ENCODE results near the gene RABEP1.

The RABEP1 gene

DNA sequence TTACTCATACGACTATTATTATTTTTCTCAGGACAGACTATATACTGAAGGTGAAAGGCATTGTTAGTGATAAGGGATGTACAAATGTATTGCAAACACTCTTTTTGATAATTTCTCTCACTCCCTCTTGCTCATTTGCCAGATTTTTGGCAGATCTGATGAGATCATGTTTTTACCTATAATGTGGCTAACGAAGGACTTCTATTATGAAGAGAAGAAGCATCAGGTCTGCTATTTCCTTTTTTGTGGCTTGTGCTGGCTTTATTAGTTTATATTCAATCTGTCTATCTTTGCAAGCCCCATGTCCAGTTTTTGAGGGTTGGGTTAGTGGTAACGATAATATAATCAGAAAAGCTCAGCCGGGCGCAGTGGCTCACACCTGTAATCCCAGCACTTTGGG is 25.0 kb upstream of the RABEP1 start:
- H3K36me3 Mint-ChIP-seq (ENCODE audit: low read depth), result no peaks in the 10 kb centered on the region
- no peak overlapping the region for H3K4me3 Mint-ChIP-seq
- no peaks in the 10 kb centered on the region for H3K9me3 Mint-ChIP-seq
- no peak overlapping the region for H3K27ac Mint-ChIP-seq
- peaks cover 6% of the 10 kb centered on the region for H3K4me1 Mint-ChIP-seq (ENCODE audit: low read depth)
- no peaks in the 10 kb centered on the region for H3K27me3 Mint-ChIP-seq (ENCODE audit: low read depth)

DNA sequence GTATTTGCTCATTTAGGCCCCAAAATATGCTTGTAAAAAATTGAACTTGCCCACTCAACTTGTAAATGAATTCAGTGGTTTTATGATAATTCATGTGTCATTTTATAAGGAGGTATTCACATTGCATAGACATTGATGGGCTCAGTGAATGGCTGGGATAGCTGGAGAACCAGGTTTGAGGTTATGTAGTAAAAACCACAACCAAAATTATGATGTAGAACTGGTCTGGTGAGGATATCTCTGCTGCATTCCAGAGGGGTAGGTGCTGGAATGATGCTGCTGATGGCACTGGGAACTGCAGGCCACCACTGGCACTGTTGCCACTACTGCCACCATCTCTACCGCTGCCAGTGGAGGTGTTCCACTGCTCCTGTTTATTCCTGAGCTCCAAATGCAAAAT is 21.5 kb upstream of the RABEP1 start:
- no peak overlapping the region for H3K4me3 Mint-ChIP-seq
- no peaks in the 10 kb centered on the region for H3K4me1 Mint-ChIP-seq (ENCODE audit: low read depth)
- no peaks in the 10 kb centered on the region for H3K9me3 Mint-ChIP-seq
- H3K36me3 Mint-ChIP-seq (ENCODE audit: low read depth), result no peaks in the 10 kb centered on the region
- no peak overlapping the region for H3K27ac Mint-ChIP-seq
- no peaks in the 10 kb centered on the region for H3K27me3 Mint-ChIP-seq (ENCODE audit: low read depth)

- H3K4me3 Mint-ChIP-seq, result no peak overlapping the region
- no peaks in the 10 kb centered on the region for H3K27me3 Mint-ChIP-seq (ENCODE audit: low read depth)
- H3K27ac Mint-ChIP-seq, result no peak overlapping the region
- H3K9me3 Mint-ChIP-seq, result no peaks in the 10 kb centered on the region
- no peaks in the 10 kb centered on the region for H3K4me1 Mint-ChIP-seq (ENCODE audit: low read depth)
- no peaks in the 10 kb centered on the region for H3K36me3 Mint-ChIP-seq (ENCODE audit: low read depth)
Measured at GRCh38 chr17:5262416-5262991, 19.6 kb upstream of the RABEP1 start.

DNA sequence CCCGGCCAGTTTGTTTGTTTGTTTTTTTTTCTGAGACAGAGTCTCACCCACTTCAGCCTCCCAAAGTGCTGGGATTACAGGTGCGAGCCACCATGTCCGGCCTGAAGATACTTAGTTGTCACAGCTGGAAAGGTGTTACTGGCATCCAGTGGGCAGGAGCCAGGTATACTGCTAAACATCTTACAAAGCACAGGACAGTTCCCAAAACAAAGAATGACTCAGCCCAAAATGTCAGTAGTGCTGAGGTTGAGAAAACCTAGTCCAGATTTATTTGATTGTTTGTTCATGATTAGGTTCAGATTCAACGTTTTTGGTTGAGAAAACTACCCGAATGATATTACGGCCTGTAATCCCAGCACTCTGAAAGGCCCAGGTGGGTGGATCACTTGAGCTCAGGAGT is 18.6 kb upstream of the RABEP1 start:
- no peaks in the 10 kb centered on the region for H3K9me3 Mint-ChIP-seq
- H3K4me1 Mint-ChIP-seq (ENCODE audit: low read depth), result no peaks in the 10 kb centered on the region
- H3K4me3 Mint-ChIP-seq, result no peak overlapping the region
- H3K27ac Mint-ChIP-seq, result no peak overlapping the region
- H3K36me3 Mint-ChIP-seq (ENCODE audit: low read depth), result no peaks in the 10 kb centered on the region
- H3K27me3 Mint-ChIP-seq (ENCODE audit: low read depth), result no peaks in the 10 kb centered on the region

DNA sequence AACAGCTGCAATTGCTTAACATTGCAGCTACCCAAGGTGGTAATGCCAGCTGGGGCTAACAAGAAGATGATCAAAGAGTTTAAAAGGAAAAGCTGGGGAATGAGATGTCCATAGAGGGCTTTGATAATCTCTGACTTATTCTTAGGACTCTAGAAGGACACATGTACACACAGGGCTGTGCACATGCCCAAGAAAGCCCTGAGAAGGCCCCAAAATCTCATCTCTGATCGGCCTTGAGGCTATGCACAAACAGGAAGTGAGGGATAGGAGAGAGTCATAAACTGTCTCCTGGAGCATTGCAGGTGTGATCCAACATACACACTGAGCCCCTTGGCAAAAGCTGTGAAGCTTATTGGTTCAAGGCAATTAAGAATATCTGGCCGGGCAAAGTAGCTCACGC is 17.2 kb upstream of the RABEP1 start:
- Mint-ChIP-seq H3K27ac (no peak overlapping the region), H3K4me1 (ENCODE audit: low read depth) (no peaks in the 10 kb centered on the region), H3K9me3 (no peaks in the 10 kb centered on the region), H3K4me3 (no peak overlapping the region), H3K27me3 (ENCODE audit: low read depth) (no peaks in the 10 kb centered on the region), H3K36me3 (ENCODE audit: low read depth) (no peaks in the 10 kb centered on the region)

DNA sequence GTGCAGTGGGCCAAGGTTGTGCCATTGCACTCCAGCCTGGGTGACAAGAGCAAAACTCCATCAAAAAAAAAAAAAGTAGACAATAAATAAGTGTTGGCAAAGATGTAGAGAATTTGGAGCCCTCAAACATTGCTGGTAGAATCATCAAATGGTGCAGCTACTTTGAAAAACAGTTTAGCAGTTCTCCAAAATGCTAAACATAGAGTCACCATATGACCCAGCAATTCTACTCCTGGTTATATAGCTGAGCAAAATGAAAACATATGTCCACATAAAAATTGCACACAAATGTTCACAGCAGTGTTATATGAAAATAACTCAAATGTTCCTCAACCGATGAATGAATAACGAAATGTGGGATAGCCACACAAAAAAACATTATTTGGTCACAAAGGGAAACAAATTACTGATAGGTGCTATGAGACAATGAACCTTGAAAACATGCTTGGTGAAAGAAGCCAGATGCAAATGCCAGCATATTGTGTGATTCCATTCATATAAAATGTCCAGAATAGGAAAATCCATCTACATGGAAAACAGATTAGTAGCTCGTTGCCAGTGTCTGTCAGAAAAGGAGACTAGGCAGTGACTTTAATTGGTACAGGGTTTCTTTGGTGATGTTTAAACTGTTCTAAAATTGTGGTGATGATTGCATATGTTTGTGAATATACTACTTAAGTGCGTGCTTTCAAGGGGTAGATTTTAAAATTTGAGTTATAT is 12.7 kb upstream of the RABEP1 start:
- Mint-ChIP-seq H3K36me3 (ENCODE audit: low read depth) (no peaks in the 10 kb centered on the region), H3K4me3 (no peak overlapping the region), H3K4me1 (ENCODE audit: low read depth) (no peaks in the 10 kb centered on the region), H3K27ac (no peak overlapping the region), H3K9me3 (no peaks in the 10 kb centered on the region), H3K27me3 (ENCODE audit: low read depth) (no peaks in the 10 kb centered on the region)

DNA sequence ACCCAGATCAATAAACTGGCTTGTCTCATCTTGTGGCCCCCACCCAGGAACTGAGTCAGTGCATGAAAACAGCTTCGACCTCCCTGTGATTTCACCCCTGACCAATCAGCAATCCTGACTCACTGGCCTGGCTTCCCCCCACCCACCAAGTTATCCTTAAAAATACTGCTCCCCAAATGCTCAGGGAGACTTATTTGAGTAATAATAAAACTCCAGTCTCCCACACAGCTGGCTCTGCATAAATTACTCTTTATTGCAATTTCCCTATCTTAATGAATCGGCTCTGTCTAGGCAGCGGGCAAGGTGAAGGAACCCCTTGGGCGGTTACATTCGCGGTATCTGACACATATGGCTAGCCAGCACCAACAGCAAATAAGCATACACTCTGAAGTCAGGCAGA is 9.8 kb upstream of the RABEP1 start:
- Mint-ChIP-seq H3K27me3 (ENCODE audit: low read depth) (no peaks in the 10 kb centered on the region), H3K9me3 (no peaks in the 10 kb centered on the region), H3K27ac (no peak overlapping the region), H3K4me3 (no peak overlapping the region), H3K4me1 (ENCODE audit: low read depth) (no peaks in the 10 kb centered on the region), H3K36me3 (ENCODE audit: low read depth) (no peaks in the 10 kb centered on the region)

DNA sequence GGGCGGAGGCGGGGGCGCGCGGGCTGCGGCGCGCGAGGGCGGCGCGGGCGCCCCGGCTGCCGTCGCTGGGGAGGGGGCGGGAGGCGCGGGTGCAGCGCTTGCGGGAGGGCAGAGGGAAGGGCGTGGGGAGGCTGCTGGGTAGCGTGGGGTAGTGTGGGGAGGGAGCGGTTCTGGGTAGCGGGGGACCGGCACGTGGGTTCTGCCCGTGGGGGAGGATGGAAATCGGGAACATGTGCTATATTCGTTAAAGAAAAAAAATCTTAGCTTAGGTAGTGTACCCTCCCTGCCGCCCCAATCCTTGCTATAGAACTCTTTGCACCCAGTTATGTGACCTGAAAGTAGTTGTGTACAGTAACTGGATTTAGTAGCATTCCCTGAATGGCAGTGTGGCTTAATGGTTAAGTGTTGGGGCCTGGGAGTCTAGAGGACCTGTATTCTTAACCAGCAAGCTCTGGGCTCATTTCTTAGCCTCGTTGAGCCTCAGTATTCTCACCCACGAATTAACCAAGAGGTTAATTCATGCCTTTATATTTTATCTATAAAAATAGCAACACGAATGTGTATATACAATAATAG is 646 bp downstream of the RABEP1 start:
- Mint-ChIP-seq H3K27ac (peak overlapping the region; percentile 84), H3K27me3 (ENCODE audit: low read depth) (no peaks in the 10 kb centered on the region), H3K4me1 (ENCODE audit: low read depth) (peaks cover 23% of the 10 kb centered on the region), H3K9me3 (no peaks in the 10 kb centered on the region), H3K4me3 (peak overlapping the region; percentile 89), H3K36me3 (ENCODE audit: low read depth) (peaks cover 8% of the 10 kb centered on the region)

DNA sequence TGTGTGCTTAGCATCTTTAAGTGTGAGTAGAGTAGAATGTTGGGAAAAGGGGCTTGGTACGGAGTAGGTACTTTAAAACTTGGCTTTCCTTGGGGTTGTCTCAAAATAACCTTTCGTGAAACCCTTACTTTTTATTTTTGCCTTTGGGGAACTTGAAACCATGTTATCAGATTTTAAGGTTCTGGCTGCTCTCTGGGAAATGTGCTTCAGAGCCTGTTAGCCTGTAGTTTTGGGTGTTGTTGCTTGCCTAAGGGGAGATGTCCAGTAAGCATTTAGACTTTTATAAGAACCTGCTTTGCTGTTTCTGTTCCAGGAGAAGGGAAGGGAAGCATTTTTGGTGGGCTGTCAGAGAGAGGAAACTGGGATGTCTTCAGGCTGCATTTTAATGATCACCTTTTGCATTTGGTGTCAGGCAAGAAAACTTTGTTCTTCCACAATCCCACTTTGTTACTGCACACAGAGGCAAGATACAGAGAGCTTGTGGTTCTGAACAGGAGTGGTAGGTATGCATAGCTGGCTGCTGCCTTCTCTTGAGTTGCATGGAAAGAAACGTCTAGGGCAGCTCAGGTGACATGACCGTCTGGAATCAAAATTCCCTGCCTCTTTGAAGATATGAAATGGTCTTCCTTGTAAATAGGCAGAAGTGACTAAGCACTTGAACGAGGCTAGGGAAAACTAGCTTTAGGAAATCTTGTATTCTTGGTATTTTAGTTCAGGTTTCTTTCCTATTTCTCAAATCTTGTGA is 1.7 kb downstream of the RABEP1 start:
- H3K27ac Mint-ChIP-seq, result peak overlapping the region; percentile 8
- H3K36me3 Mint-ChIP-seq (ENCODE audit: low read depth), result peaks cover 8% of the 10 kb centered on the region
- peaks cover 26% of the 10 kb centered on the region for H3K4me1 Mint-ChIP-seq (ENCODE audit: low read depth)
- H3K9me3 Mint-ChIP-seq, result no peaks in the 10 kb centered on the region
- peak overlapping the region; percentile 89 for H3K4me3 Mint-ChIP-seq
- H3K27me3 Mint-ChIP-seq (ENCODE audit: low read depth), result no peaks in the 10 kb centered on the region

- H3K27me3 Mint-ChIP-seq (ENCODE audit: low read depth), result no peaks in the 10 kb centered on the region
- no peak overlapping the region for H3K27ac Mint-ChIP-seq
- H3K9me3 Mint-ChIP-seq, result no peaks in the 10 kb centered on the region
- peaks cover 8% of the 10 kb centered on the region for H3K36me3 Mint-ChIP-seq (ENCODE audit: low read depth)
- H3K4me3 Mint-ChIP-seq, result no peak overlapping the region
- H3K4me1 Mint-ChIP-seq (ENCODE audit: low read depth), result peaks cover 28% of the 10 kb centered on the region
Measured at GRCh38 chr17:5284681-5285080, 2.6 kb downstream of the RABEP1 start.

- Mint-ChIP-seq H3K27me3 (ENCODE audit: low read depth) (no peaks in the 10 kb centered on the region), H3K4me1 (ENCODE audit: low read depth) (peaks cover 28% of the 10 kb centered on the region), H3K9me3 (no peaks in the 10 kb centered on the region)
Measured at GRCh38 chr17:5286846-5287245, 4.8 kb downstream of the RABEP1 start.

GRCh38 chr17:5291683-5292350 is 9.7 kb downstream of the RABEP1 start:
- Mint-ChIP-seq H3K27me3 (ENCODE audit: low read depth) (no peaks in the 10 kb centered on the region), H3K27ac (no peak overlapping the region), H3K9me3 (no peaks in the 10 kb centered on the region), H3K4me1 (ENCODE audit: low read depth) (peaks cover 13% of the 10 kb centered on the region), H3K36me3 (ENCODE audit: low read depth) (peaks cover 4% of the 10 kb centered on the region), H3K4me3 (no peak overlapping the region)

More at GRCh38 chr17:5286846-5287245, 4.8 kb downstream of the RABEP1 start:
- Mint-ChIP-seq H3K27ac (no peak overlapping the region), H3K4me3 (no peak overlapping the region), H3K36me3 (ENCODE audit: low read depth) (peaks cover 8% of the 10 kb centered on the region)

- Mint-ChIP-seq H3K9me3 (no peaks in the 10 kb centered on the region), H3K4me1 (ENCODE audit: low read depth) (peaks cover 4% of the 10 kb centered on the region), H3K4me3 (no peak overlapping the region), H3K27me3 (ENCODE audit: low read depth) (no peaks in the 10 kb centered on the region), H3K36me3 (ENCODE audit: low read depth) (peaks cover 3% of the 10 kb centered on the region), H3K27ac (no peak overlapping the region)
Measured at GRCh38 chr17:5297245-5297644, 15.2 kb downstream of the RABEP1 start.

GRCh38 chr17:5299383-5299782 is 17.3 kb downstream of the RABEP1 start:
- H3K27ac Mint-ChIP-seq, result no peak overlapping the region
- H3K27me3 Mint-ChIP-seq (ENCODE audit: low read depth), result no peaks in the 10 kb centered on the region
- H3K4me3 Mint-ChIP-seq, result no peak overlapping the region
- H3K4me1 Mint-ChIP-seq (ENCODE audit: low read depth), result peaks cover 7% of the 10 kb centered on the region
- H3K36me3 Mint-ChIP-seq (ENCODE audit: low read depth), result peaks cover 3% of the 10 kb centered on the region
- H3K9me3 Mint-ChIP-seq, result no peaks in the 10 kb centered on the region
